Spleen (tissue), 11 donors: ENCODE results near the gene VSX1. TPM values are rescaled to one million over a fixed set of nuclear protein-coding genes. Genes with fewer than 3 reads are reported as not detected.
A peak's percentile ranks its signal among the peaks of the same experiment; 100 is the strongest.

Source experiments
- DNase-seq: peaks from one replicate; pipeline ENCODE4 v3.0.0-alpha.2; 2020
- H3K27ac ChIP-seq, 8 donors: fragments of 200-600 bp; sonication (generic) in 7 of 8; 1 replicate in 4 of 8; 2 replicates in 4 of 8; pipeline versions ENCODE4 v1.5.0 to v1.8.0; 2016 to 2021; ENCODE audit warnings: inconsistent platforms in 4 of 8, mild to moderate bottlenecking in 4 of 8, moderate library complexity in 1 of 8
- H3K27me3 ChIP-seq, 7 donors: fragments of 200-600 bp; sonication (generic) in 6 of 7; replicated peaks in 1 of 7; 1 replicate in 4 of 7; 2 replicates in 3 of 7; pipeline versions ENCODE4 v1.5.0 to v1.8.0; 2016 to 2021; ENCODE audit warnings: inconsistent platforms in 3 of 7, mild to moderate bottlenecking in 1 of 7
- H3K36me3 ChIP-seq, 6 donors: fragments of 200-600 bp; sonication (generic) in 5 of 6; 1 replicate in 4 of 6; 2 replicates in 2 of 6; pipeline versions ENCODE4 v1.5.0 to v1.8.0; 2016 to 2021; ENCODE audit warnings: inconsistent platforms in 2 of 6
- H3K4me1 ChIP-seq, 6 donors: fragments of 200-600 bp; sonication (generic) in 5 of 6; 1 replicate in 3 of 6; 2 replicates in 3 of 6; pipeline versions ENCODE4 v1.5.0 to v1.8.0; 2016 to 2021; ENCODE audit warnings: inconsistent platforms in 3 of 6
- H3K4me3 ChIP-seq, 8 donors: fragments of 200-600 bp; sonication (generic) in 7 of 8; 1 replicate in 4 of 8; 2 replicates in 4 of 8; pipeline versions ENCODE4 v1.5.0 to v1.8.0; 2016 to 2021; ENCODE audit warnings: inconsistent platforms in 4 of 8, mild to moderate bottlenecking in 4 of 8, moderate library complexity in 2 of 8
- H3K9me3 ChIP-seq, 8 donors: fragments of 200-600 bp; sonication (generic) in 7 of 8; 1 replicate in 4 of 8; 2 replicates in 4 of 8; pipeline versions ENCODE4 v1.5.0 to v1.8.0; 2016 to 2021; ENCODE audit warnings: inconsistent platforms in 4 of 8
- CTCF ChIP-seq, 11 experiments: fragments of 200-600 bp in 7 of 11; fragments of 450-650 bp in 4 of 11; sonication (generic) in 4 of 11; IDR thresholded peaks in 8 of 11; conservative IDR thresholded peaks in 3 of 11; 1 replicate in 7 of 11; 2 replicates in 4 of 11; pipeline versions ENCODE4 v1.4.0 to v1.8.0; 2016 to 2021; ENCODE audit warnings: antibody characterized with exemption in 11 of 11, inconsistent platforms in 4 of 11, mild to moderate bottlenecking in 1 of 11
- POLR2A ChIP-seq, 3 donors: fragments of 450-650 bp; IDR thresholded peaks; one replicate each; pipeline ENCODE4 v1.5.1; 2017; ENCODE audit warnings: antibody characterized with exemption in 3 of 3, mild to moderate bottlenecking in 1 of 3
- POLR2AphosphoS5 ChIP-seq, 3 donors: sonication (generic); formaldehyde crosslinking; IDR thresholded peaks; one replicate each; pipeline ENCODE4 v1.5.1; 2017; ENCODE audit warnings: antibody characterized with exemption in 3 of 3
- WGBS, 5 donors: extraction: QIAGEN DNeasy Blood & Tissue Kit in 3 of 5; methylation state at CpG; one replicate each; pipeline versions ENCODE4 v1.1.5 to v1.1.7; 2013 to 2018; 5-methylcytosine and 5-hydroxymethylcytosine counted together
- intact Hi-C: fragments of 100-400 bp; cut with DNase I; formaldehyde crosslinking; loops from one replicate; pipeline ENCODE4 v1.15.0; 2023; ENCODE audit warnings: low total_unique reads
- polyA plus RNA-seq, 3 donors: library from polyadenylated mRNA; stranded (reverse); fragments of 200-250 nt; gene quantifications; one replicate each; pipeline ENCODE4 v1.2.1, GENCODE V29; 2013
- total RNA-seq, 7 donors: library from RNA; depleted of rRNA in 3 of 7; stranded (reverse); fragments of >200 nt in 3 of 7; fragmentation: NEBNext Ultra II Directional in 4 of 7; extraction: Animal tissue kit (Norgen Biotek cat#: 25700) in 4 of 7; gene quantifications; one replicate each; pipeline versions ENCODE4 v1.1.0 to v1.2.1, GENCODE V29; 2016 to 2021
- donor health status: healthy with polysubstance abuse.
- donor health status: DM: no; HTN: no; CAD: no; lungs with moderate emphysema.
- donor health status: DM: no; HTN: no; CAD: no.
- donor health status: Bipolar disorder and iron deficiency.
- donor health status: healthy.
- donor health status: DM: no; HTN: no; CAD: no.
- donor health status: DM: yes; HTN: yes; CAD: no.

Gene VSX1
- total and polyA plus RNA-seq, 10 donors: not detected

DNA sequence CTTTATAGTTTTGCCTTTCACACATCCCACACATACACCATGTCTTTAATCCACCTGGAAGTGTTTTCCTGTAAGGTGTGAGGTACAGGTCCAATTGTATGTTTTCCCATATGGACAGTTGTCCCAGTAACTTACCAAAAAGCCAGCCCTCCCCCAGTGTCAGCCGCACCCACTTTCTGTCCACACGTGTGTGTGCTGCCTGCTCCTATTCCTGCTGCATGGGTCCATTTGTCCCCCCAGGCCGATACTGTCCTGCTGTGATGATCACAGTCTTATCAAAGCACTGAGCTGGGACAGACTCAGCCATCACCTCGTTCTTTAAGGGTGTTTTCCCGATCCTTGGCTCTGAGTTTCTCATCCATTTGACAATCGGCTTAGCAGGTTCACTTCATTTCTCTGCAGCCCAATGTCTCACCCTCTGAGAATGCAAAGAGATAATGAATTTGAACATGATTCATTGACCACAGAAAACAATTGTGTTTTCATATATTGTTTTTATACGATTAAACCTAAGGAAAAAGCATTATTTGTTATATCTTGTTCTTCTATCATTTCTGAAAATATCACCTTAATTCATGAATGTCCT is 9.6 kb downstream of the VSX1 start:
- Histone ChIP-seq H3K9me3 (no peaks in the 10 kb centered on the region), H3K27me3 (peaks cover 0 to 81% (median 29%) of the 10 kb centered on the region in 7 donors), H3K4me1 (peaks cover 0 to 8% (median 3%) of the 10 kb centered on the region in 6 donors), H3K4me3 (no peak overlapping the region), H3K36me3 (no peaks in the 10 kb centered on the region), H3K27ac (no peak overlapping the region)
- intact Hi-C loops: loop anchor here (10.0 kb wide), 1 partner anchor 92 kb away; no protein-coding TSS in a partner anchor
- TF ChIP-seq POLR2AphosphoS5 (IDR thresholded peaks at IDR 0.05) (no peak), POLR2A (IDR thresholded peaks at IDR 0.05) (no peak), CTCF (IDR thresholded peaks at IDR 0.05 in 8 of 11, conservative IDR thresholded peaks at IDR 0.05 in 3 of 11) (no peak)
- peak; percentile 22 for DNase-seq
- 55 to 66% (median 63%) methylated on average over 7 of the region's 7 CpGs for WGBS, 5 donors

- Histone ChIP-seq H3K9me3 (no peaks in the 10 kb centered on the region), H3K36me3 (no peaks in the 10 kb centered on the region), H3K4me1 (peaks cover 0 to 2% (median 0%) of the 10 kb centered on the region in 6 donors), H3K4me3 (no peak overlapping the region), H3K27me3 (peaks cover 0 to 75% (median 23%) of the 10 kb centered on the region in 7 donors), H3K27ac (no peak overlapping the region)
- intact Hi-C loops: loop anchor here (10.0 kb wide), 1 partner anchor 93 kb away; no protein-coding TSS in a partner anchor
- 35 to 45% (median 36%) methylated on average over 4 of the region's 4 CpGs for whole genome bisulfite sequencing, 5 donors
- TF ChIP-seq CTCF (IDR thresholded peaks at IDR 0.05 in 8 of 11, conservative IDR thresholded peaks at IDR 0.05 in 3 of 11): no peak
- TF ChIP-seq POLR2A (IDR thresholded peaks at IDR 0.05): no peak
- no peak for TF ChIP-seq POLR2AphosphoS5 (IDR thresholded peaks at IDR 0.05)
- peak; percentile 20 for DNase-seq
Observed at GRCh38 chr20:25071734-25072133, 10.2 kb downstream of the VSX1 start.

DNA sequence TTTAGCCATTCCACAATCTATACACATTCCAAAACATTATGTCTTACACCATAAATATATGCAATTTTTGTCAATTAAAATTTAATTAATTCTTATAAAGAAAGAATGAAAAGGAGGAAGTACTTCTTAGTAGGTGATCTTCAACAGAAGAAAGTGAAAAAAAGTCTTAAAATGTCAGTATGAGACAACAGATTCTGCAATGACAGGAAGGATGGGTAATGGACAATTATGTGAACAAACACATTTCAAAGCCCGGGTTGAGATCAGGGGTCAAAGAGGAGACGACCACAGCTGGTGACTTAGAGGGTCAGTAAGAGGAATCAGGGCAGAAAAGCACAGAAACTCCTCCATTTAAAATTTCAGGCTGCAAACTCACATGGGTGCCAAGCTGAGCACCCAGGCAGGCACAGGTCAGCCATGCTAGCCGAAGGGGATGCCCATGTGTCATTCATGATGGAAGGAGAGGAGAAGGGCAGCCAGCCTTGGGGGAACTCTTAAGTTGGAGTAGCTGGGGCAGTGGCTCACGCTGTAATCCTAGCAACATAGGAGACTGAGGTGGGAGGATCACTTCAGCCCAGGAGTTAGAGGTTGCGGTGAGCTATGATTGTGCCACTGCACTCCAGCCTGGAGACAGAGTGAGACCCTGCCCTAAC is 11.0 kb downstream of the VSX1 start:
- H3K27me3 ChIP-seq: peaks cover 0 to 73% (median 23%) of the 10 kb centered on the region in 7 donors
- no peak overlapping the region for H3K4me3 ChIP-seq
- intact Hi-C loops: loop anchor here (10.0 kb wide), 1 partner anchor 94 kb away; no protein-coding TSS in a partner anchor
- WGBS, 5 donors: 60 to 72% (median 63%) methylated on average over 5 of the region's 5 CpGs
- no peaks in the 10 kb centered on the region for H3K9me3 ChIP-seq
- DNase-seq: peak; percentile 36
- no peak overlapping the region for H3K27ac ChIP-seq
- no peaks in the 10 kb centered on the region for H3K36me3 ChIP-seq
- peaks cover 0 to 5% (median under 1%) of the 10 kb centered on the region in 6 donors for H3K4me1 ChIP-seq
- TF ChIP-seq POLR2A (IDR thresholded peaks at IDR 0.05) (no peak), CTCF (IDR thresholded peaks at IDR 0.05 in 8 of 11, conservative IDR thresholded peaks at IDR 0.05 in 3 of 11) (no peak), POLR2AphosphoS5 (IDR thresholded peaks at IDR 0.05) (no peak)
